Caco-2 (cell line): Measurements from ENCODE around the gene TMEM237. TPM values are rescaled to one million over a fixed set of nuclear protein-coding genes. Genes with fewer than 3 reads are reported as not detected.
"Not testable (repeated sequence)": the region's sequence is repeated elsewhere in the genome, so short reads cannot be mapped to it uniquely, and the experiment has no call there.

Experiments
- BruUV-seq: library from RNA; stranded (reverse); fragments of 400-500 nt; replicated peaks from 2 replicates; lab custom pipeline; 2021; lab: Mats Ljungman, UMichigan
- CTCF ChIA-PET: fragments of 300-600 bp; sonication (Branson Sonifier 250); formaldehyde crosslinking; loops from one replicate; lab custom pipeline; 2022; ENCODE audit warnings: antibody characterized with exemption; lab: Charles Lee
- POLR2A ChIA-PET: fragments of 300-600 bp; sonication (Branson Sonifier 250); formaldehyde crosslinking; loops from one replicate; lab custom pipeline; 2022; ENCODE audit warnings: antibody characterized with exemption; lab: Charles Lee
- DNase-seq, 2 experiments: peaks; one replicate each; pipeline versions ENCODE4 v3.0.0 to v3.0.0-alpha.2; 2020 to 2022
- H3K27me3 ChIP-seq: replicated peaks from 2 replicates; pipeline ENCODE4 v1.6.0; 2011; ENCODE audit warnings: low read length; ENCODE audit not compliant: control insufficient read depth, insufficient read depth
- H3K36me3 ChIP-seq: 2 replicates; pipeline ENCODE4 v1.5.1; 2011; ENCODE audit warnings: low read length; ENCODE audit not compliant: control insufficient read depth, insufficient read depth
- H3K4me1 ChIP-seq: fragments of 250-450 bp; sonication (Bioruptor Pico); 2 replicates; pipeline ENCODE4 v1.5.1; 2020; ENCODE audit warnings: mild to moderate bottlenecking
- H3K4me3 ChIP-seq: 2 replicates; pipeline ENCODE4 v1.5.1; 2011; ENCODE audit warnings: low read depth, mild to moderate bottlenecking, control low read depth, low read length
- H3K9me3 ChIP-seq: fragments of 250-450 bp; sonication (Bioruptor Pico); 2 replicates; pipeline ENCODE4 v1.5.1; 2020; ENCODE audit warnings: mild to moderate bottlenecking, moderate library complexity
- H3K27ac Mint-ChIP-seq: one replicate; pipeline ENCODE4 v1.8.0; 2022; ENCODE audit warnings: mixed read lengths; ENCODE audit not compliant: unreplicated experiment
- H3K27me3 Mint-ChIP-seq: one replicate; pipeline ENCODE4 v1.8.0; 2022; ENCODE audit warnings: mixed read lengths; ENCODE audit not compliant: insufficient read depth, unreplicated experiment
- H3K36me3 Mint-ChIP-seq: one replicate; pipeline ENCODE4 v1.8.0; 2022; ENCODE audit warnings: mild to moderate bottlenecking, mixed read lengths; ENCODE audit not compliant: insufficient read depth, unreplicated experiment
- H3K4me1 Mint-ChIP-seq: one replicate; pipeline ENCODE4 v1.8.0; 2022; ENCODE audit warnings: low read depth, mixed read lengths; ENCODE audit not compliant: unreplicated experiment
- H3K4me3 Mint-ChIP-seq: one replicate; pipeline ENCODE4 v1.8.0; 2022; ENCODE audit warnings: mild to moderate bottlenecking, moderate library complexity, mixed read lengths; ENCODE audit not compliant: unreplicated experiment
- H3K9me3 Mint-ChIP-seq: one replicate; pipeline ENCODE4 v1.8.0; 2022; ENCODE audit warnings: mixed read lengths; ENCODE audit not compliant: unreplicated experiment
- CTCF ChIP-seq, 2 experiments: fragments of 200-600 bp in 1 of 2; IDR thresholded peaks; 1 replicate in 1 of 2; 2 replicates in 1 of 2; pipeline versions ENCODE4 v1.5.1 to v1.8.0; 2011 to 2022; ENCODE audit warnings: antibody characterized with exemption in 1 of 2, control low read depth in 1 of 2, inconsistent platforms in 1 of 2, low read depth in 1 of 2, low read length in 1 of 2, mild to moderate bottlenecking in 1 of 2, moderate library complexity in 1 of 2; ENCODE audit not compliant: insufficient read depth in 1 of 2, severe bottlenecking in 1 of 2, unreplicated experiment in 1 of 2
- intact Hi-C: fragments of 100-400 bp; cut with micrococcal nuclease; formaldehyde crosslinking; loops from one replicate; pipeline ENCODE4 v1.10.0; 2022; ENCODE audit not compliant: unreplicated experiment
- total RNA-seq: library from RNA; stranded (reverse); gene quantifications from 2 replicates; pipeline ENCODE4 v1.2.3, GENCODE V29; 2022

TMEM237 gene
- total RNA-seq, 1 experiment from 2014 or later: 26.5 TPM

DNA sequence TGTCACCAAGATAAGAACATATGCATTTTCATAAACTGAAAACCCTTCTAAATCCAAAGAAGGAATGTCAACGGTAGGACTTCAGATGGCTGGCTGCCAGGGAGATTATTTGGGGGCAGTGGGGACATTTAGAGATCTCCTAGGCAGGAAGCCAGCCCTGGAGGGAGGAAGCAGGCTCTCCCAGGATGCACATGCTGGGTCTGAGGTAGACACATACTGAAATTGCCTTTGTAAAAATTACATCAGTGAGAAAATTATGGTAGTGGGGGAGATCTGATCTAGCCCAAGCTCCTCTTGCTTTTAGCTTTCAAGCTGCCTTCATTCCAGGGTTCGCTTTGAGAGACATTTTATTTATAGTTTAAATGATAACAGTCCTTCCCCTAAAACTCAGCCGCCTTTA lies 31.0 kb upstream of the TMEM237 start:
- no peaks in the 10 kb centered on the region for H3K4me1 Mint-ChIP-seq
- no peaks in the 10 kb centered on the region for H3K27me3 ChIP-seq
- no peaks in the 10 kb centered on the region for H3K9me3 Mint-ChIP-seq
- intact Hi-C loops: no loop called here
- BruUV-seq: no TSS peak
- no peak for TF ChIP-seq CTCF (IDR thresholded peaks at IDR 0.05; ENCODE audit: insufficient read depth in 1 of 2, low read depth in 1 of 2, low read length in 1 of 2, severe bottlenecking in 1 of 2, unreplicated experiment in 1 of 2)
- POLR2A ChIA-PET: no interaction called here
- H3K36me3 Mint-ChIP-seq: no peaks in the 10 kb centered on the region
- H3K4me3 Mint-ChIP-seq: no peak overlapping the region
- H3K27ac Mint-ChIP-seq: no peak overlapping the region
- no peaks in the 10 kb centered on the region for H3K4me1 ChIP-seq
- H3K4me3 ChIP-seq: no peak overlapping the region
- H3K27me3 Mint-ChIP-seq: peaks cover 9% of the 10 kb centered on the region
- CTCF ChIA-PET: no interaction called here
- no peaks in the 10 kb centered on the region for H3K36me3 ChIP-seq
- H3K9me3 ChIP-seq: no peaks in the 10 kb centered on the region
- no peak for DNase-seq

DNA sequence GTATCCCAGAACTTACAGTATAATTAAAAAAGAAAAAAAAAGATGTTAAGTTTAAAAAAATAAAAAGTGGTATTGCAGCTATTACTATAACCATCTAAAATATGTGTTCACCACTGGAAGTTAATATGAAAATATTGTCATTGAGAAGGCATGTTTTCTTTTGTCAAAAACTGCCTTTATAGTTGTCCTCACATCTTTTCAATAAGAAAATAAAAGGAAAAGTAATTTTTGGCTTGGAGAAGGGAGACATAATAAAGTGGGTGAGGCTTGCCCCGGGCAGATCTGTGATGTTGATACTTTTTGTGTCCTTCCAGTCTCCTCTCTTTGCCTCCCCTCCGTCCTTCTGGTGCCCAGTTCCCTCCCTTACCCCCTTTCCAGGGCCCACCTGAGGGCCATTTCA lies 30.2 kb upstream of the TMEM237 start:
- no peak overlapping the region for H3K27ac Mint-ChIP-seq
- no peaks in the 10 kb centered on the region for H3K4me1 ChIP-seq
- no peaks in the 10 kb centered on the region for H3K4me1 Mint-ChIP-seq
- no peaks in the 10 kb centered on the region for H3K27me3 ChIP-seq
- H3K36me3 ChIP-seq: no peaks in the 10 kb centered on the region
- peaks cover 9% of the 10 kb centered on the region for H3K27me3 Mint-ChIP-seq
- POLR2A ChIA-PET: no interaction called here
- no peaks in the 10 kb centered on the region for H3K9me3 Mint-ChIP-seq
- no peaks in the 10 kb centered on the region for H3K36me3 Mint-ChIP-seq
- no peak overlapping the region for H3K4me3 ChIP-seq
- CTCF ChIA-PET: no interaction called here
- H3K9me3 ChIP-seq: no peaks in the 10 kb centered on the region
- intact Hi-C loops: no loop called here
- H3K4me3 Mint-ChIP-seq: no peak overlapping the region
- TF ChIP-seq CTCF (IDR thresholded peaks at IDR 0.05; ENCODE audit: insufficient read depth in 1 of 2, low read depth in 1 of 2, low read length in 1 of 2, severe bottlenecking in 1 of 2, unreplicated experiment in 1 of 2): no peak
- BruUV-seq: no TSS peak
- DNase-seq: no peak

DNA sequence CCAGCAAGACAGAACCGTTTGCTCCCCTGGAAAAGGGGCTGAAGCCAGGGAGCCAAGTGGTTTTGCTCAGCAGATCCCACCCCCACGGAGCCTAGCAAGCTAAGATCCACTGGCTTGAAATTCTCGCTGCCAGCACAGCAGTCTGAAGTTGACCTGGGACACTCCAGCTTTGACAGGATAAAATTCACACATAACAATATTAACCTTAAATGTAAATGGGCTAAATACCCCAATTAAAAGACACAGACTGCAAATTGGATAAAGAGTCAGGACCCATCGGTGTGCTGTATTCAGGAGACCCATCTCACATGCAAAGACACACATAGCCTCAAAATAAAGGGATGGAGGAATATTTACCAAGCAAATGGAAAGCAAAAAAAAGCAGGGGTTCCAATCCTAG lies 27.9 kb upstream of the TMEM237 start:
- H3K27me3 ChIP-seq, H3K36me3 Mint-ChIP-seq, H3K9me3 ChIP-seq, CTCF ChIA-PET, H3K9me3 Mint-ChIP-seq, H3K4me1 ChIP-seq, H3K27ac Mint-ChIP-seq, POLR2A ChIA-PET, H3K4me3 ChIP-seq, BruUV-seq, H3K36me3 ChIP-seq, H3K4me3 Mint-ChIP-seq, intact Hi-C loops, H3K27me3 Mint-ChIP-seq, DNase-seq, H3K4me1 Mint-ChIP-seq: not testable (repeated sequence)

- H3K27me3 Mint-ChIP-seq: peaks cover 9% of the 10 kb centered on the region
- H3K27me3 ChIP-seq: no peaks in the 10 kb centered on the region
- no peaks in the 10 kb centered on the region for H3K36me3 Mint-ChIP-seq
- intact Hi-C loops: no loop called here
- no peaks in the 10 kb centered on the region for H3K9me3 ChIP-seq
- no peaks in the 10 kb centered on the region for H3K4me1 ChIP-seq
- H3K27ac Mint-ChIP-seq: no peak overlapping the region
- no peaks in the 10 kb centered on the region for H3K4me1 Mint-ChIP-seq
- ChIA-PET CTCF (no interaction called here), POLR2A (no interaction called here)
- H3K36me3 ChIP-seq: no peaks in the 10 kb centered on the region
- H3K9me3 Mint-ChIP-seq: no peaks in the 10 kb centered on the region
- DNase-seq: no peak
- H3K4me3 Mint-ChIP-seq: no peak overlapping the region
- no peak overlapping the region for H3K4me3 ChIP-seq
- no TSS peak for BruUV-seq
- no peak for TF ChIP-seq CTCF (IDR thresholded peaks at IDR 0.05; ENCODE audit: insufficient read depth in 1 of 2, low read depth in 1 of 2, low read length in 1 of 2, severe bottlenecking in 1 of 2, unreplicated experiment in 1 of 2)
These were observed 26.6 kb upstream of the TMEM237 start for GRCh38 chr2:201669865-201670264.
